Measurements from ENCODE around the gene ZNF396.
A peak's percentile ranks its signal among the peaks of the same experiment; 100 is the strongest.

ZNF396 gene

DNA sequence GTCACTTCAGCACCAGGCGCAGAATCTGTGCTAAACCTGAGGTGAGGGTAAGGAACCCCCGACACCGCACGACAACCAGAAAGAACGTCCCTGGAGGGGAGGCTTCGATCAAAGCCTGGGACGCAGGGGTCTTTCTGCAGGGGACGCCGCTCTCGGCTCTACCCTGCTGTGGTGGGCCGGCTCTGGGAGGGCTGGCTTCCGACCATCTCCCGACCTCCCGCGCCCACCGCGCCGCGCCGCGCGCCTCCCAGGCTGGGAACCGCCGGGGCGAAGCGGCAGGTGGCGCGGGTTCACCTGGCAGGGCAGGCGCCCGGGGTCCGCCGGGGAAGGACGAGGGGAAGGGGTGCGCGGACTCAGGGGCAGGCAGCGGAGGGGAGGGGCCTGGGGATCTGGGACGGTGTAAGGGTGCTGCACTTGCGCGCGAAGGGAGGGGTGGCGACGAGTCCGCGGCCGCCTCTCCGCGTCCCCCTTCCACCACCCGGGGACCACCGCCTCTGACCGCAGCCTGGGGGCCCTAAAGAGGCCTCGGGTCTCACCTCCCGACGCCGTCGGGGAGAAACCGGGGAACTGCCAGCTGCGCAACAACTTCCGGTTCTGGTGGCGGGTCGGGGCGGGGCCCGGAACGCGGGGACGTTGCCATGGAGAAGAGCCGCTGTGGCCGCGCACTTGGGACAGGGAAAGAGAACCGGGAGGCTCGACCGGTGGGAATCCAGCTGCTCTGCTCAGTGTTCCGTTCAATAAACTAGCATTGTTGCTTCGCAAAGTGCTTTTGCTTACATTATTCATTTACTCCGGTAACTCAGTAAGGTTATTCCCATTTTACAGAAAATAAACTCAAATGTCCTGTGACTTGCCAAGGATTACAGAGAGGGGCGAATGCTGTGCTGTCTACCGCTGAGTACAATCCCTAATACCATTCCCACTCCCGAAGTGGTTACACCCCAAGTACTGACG is at the start of gene ZNF396:
ZNF396 (minus strand) TSS at position 596 of the 954 bp plus-strand sequence. CDS start 3,045 bp downstream, outside the sequence.
- peaks cover 14% of the 10 kb centered on the region for H3K4me1 Mint-ChIP-seq
- H3K4me3 Mint-ChIP-seq = peak within 1 kb of the TSS; percentile 80
- H3K27me3 Mint-ChIP-seq = peaks cover 24% of the 10 kb centered on the region
- H3K9me3 Mint-ChIP-seq = no peaks in the 10 kb centered on the region
- CTCF ChIA-PET = no interaction called here
- H3K27ac Mint-ChIP-seq = no peak within 1 kb of the TSS
- peak; percentile 82 for DNase-seq
- H3K36me3 Mint-ChIP-seq = no peaks in the 10 kb centered on the region

GRCh38 chr18:35426786-35427185 is 49.6 kb upstream of the ZNF396 start:
- Mint-ChIP-seq H3K4me3 (no peak overlapping the region), H3K4me1 (no peaks in the 10 kb centered on the region), H3K36me3 (no peaks in the 10 kb centered on the region), H3K9me3 (no peaks in the 10 kb centered on the region), H3K27ac (no peak overlapping the region), H3K27me3 (no peaks in the 10 kb centered on the region)
- no peak for DNase-seq
- CTCF ChIA-PET = no interaction called here

- no peaks in the 10 kb centered on the region for H3K9me3 Mint-ChIP-seq
- no peak overlapping the region for H3K27ac Mint-ChIP-seq
- no peaks in the 10 kb centered on the region for H3K36me3 Mint-ChIP-seq
- H3K4me3 Mint-ChIP-seq = no peak overlapping the region
- no peaks in the 10 kb centered on the region for H3K27me3 Mint-ChIP-seq
- DNase-seq = no peak
- no peaks in the 10 kb centered on the region for H3K4me1 Mint-ChIP-seq
- CTCF ChIA-PET = no interaction called here
These were observed 47.2 kb upstream of the ZNF396 start for GRCh38 chr18:35424356-35424755.

- H3K4me3 Mint-ChIP-seq = no peak overlapping the region
- H3K4me1 Mint-ChIP-seq = no peaks in the 10 kb centered on the region
- H3K9me3 Mint-ChIP-seq = peaks cover 3% of the 10 kb centered on the region
- CTCF ChIA-PET = interaction anchor here (0.7 kb wide), 1 partner anchor 22 kb away, joined by 3 read pairs; no protein-coding TSS in a partner anchor
- no peaks in the 10 kb centered on the region for H3K27me3 Mint-ChIP-seq
- no peak for DNase-seq
- H3K36me3 Mint-ChIP-seq = no peaks in the 10 kb centered on the region
- H3K27ac Mint-ChIP-seq = no peak overlapping the region
These were observed 45.1 kb upstream of the ZNF396 start for GRCh38 chr18:35422237-35422636.

- no peak for DNase-seq
- Mint-ChIP-seq H3K4me1 (peaks cover 17% of the 10 kb centered on the region), H3K4me3 (no peak overlapping the region), H3K27me3 (no peaks in the 10 kb centered on the region), H3K36me3 (no peaks in the 10 kb centered on the region), H3K9me3 (peaks cover 6% of the 10 kb centered on the region), H3K27ac (no peak overlapping the region)
- CTCF ChIA-PET = no interaction called here
These were observed 41.5 kb upstream of the ZNF396 start for GRCh38 chr18:35418610-35419009.

DNA sequence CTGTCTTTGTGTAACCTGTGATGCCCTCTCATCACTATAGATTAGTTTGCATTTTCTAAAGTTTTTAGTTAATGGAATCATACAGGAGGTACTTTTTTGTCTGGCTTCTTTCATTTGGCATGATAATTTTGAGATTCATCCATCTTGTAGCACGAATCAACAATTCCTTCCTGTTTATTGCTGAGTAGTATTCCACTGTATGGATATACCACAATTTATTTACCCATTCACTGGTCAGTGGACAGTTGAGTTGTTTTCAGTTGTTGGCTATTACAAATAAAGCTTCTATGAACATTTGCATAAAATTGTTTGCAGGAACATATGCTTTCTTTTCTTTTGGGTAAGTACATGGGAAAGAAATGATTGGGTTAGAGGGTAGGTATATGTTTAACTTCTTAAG is 40.1 kb upstream of the ZNF396 start:
- CTCF ChIA-PET = interaction anchor here (0.8 kb wide), 1 partner anchor 339 kb away, joined by 3 read pairs; no protein-coding TSS in a partner anchor

GRCh38 chr18:35415511-35416073 is 38.5 kb upstream of the ZNF396 start:
- peaks cover 31% of the 10 kb centered on the region for H3K4me1 Mint-ChIP-seq
- H3K36me3 Mint-ChIP-seq = no peaks in the 10 kb centered on the region
- no peaks in the 10 kb centered on the region for H3K27me3 Mint-ChIP-seq
- no peak overlapping the region for H3K4me3 Mint-ChIP-seq
- CTCF ChIA-PET = no interaction called here
- no peak overlapping the region for H3K27ac Mint-ChIP-seq
- H3K9me3 Mint-ChIP-seq = peaks cover 6% of the 10 kb centered on the region
- DNase-seq = no peak

More for the DNA sequence above, 40.1 kb upstream of the ZNF396 start:
- Mint-ChIP-seq H3K27ac (no peak overlapping the region), H3K27me3 (no peaks in the 10 kb centered on the region), H3K36me3 (no peaks in the 10 kb centered on the region), H3K4me3 (no peak overlapping the region), H3K4me1 (peaks cover 27% of the 10 kb centered on the region), H3K9me3 (peaks cover 6% of the 10 kb centered on the region)
- DNase-seq = no peak

GRCh38 chr18:35413163-35413511 is 36.0 kb upstream of the ZNF396 start:
- H3K4me1 Mint-ChIP-seq = peaks cover 42% of the 10 kb centered on the region
- CTCF ChIA-PET = interaction anchor here (0.9 kb wide), 1 partner anchor 27 kb away, joined by 3 read pairs; no protein-coding TSS in a partner anchor
- H3K27ac Mint-ChIP-seq = no peak overlapping the region
- DNase-seq = no peak
- H3K4me3 Mint-ChIP-seq = no peak overlapping the region
- no peaks in the 10 kb centered on the region for H3K27me3 Mint-ChIP-seq
- H3K9me3 Mint-ChIP-seq = peaks cover 6% of the 10 kb centered on the region
- H3K36me3 Mint-ChIP-seq = no peaks in the 10 kb centered on the region

- Mint-ChIP-seq H3K4me3 (no peak overlapping the region), H3K27ac (no peak overlapping the region), H3K4me1 (peaks cover 42% of the 10 kb centered on the region), H3K27me3 (no peaks in the 10 kb centered on the region), H3K9me3 (no peaks in the 10 kb centered on the region), H3K36me3 (no peaks in the 10 kb centered on the region)
- CTCF ChIA-PET = no interaction called here
- no peak for DNase-seq
These were observed 34.7 kb upstream of the ZNF396 start for GRCh38 chr18:35411625-35412351.

GRCh38 chr18:35410561-35410960 is 33.4 kb upstream of the ZNF396 start:
- H3K27me3 Mint-ChIP-seq = no peaks in the 10 kb centered on the region
- no peak overlapping the region for H3K27ac Mint-ChIP-seq
- H3K4me1 Mint-ChIP-seq = peaks cover 35% of the 10 kb centered on the region
- H3K36me3 Mint-ChIP-seq = no peaks in the 10 kb centered on the region
- no peak for DNase-seq
- H3K9me3 Mint-ChIP-seq = no peaks in the 10 kb centered on the region
- CTCF ChIA-PET = interaction anchor here (0.7 to 1.3 kb wide), 4 partner anchors 10 to 1400 kb away, joined by 3 to 4 read pairs (median 3); no protein-coding TSS in a partner anchor
- H3K4me3 Mint-ChIP-seq = no peak overlapping the region

- Mint-ChIP-seq H3K9me3 (no peaks in the 10 kb centered on the region), H3K27me3 (no peaks in the 10 kb centered on the region), H3K4me1 (peaks cover 28% of the 10 kb centered on the region), H3K27ac (no peak overlapping the region), H3K4me3 (no peak overlapping the region), H3K36me3 (no peaks in the 10 kb centered on the region)
- CTCF ChIA-PET = interaction anchor here (1.1 to 1.3 kb wide), 3 partner anchors 9 to 167 kb away, joined by 3 to 4 read pairs (median 3); no protein-coding TSS in a partner anchor
- no peak for DNase-seq
These were observed 32.8 kb upstream of the ZNF396 start for GRCh38 chr18:35409911-35410310.

DNA sequence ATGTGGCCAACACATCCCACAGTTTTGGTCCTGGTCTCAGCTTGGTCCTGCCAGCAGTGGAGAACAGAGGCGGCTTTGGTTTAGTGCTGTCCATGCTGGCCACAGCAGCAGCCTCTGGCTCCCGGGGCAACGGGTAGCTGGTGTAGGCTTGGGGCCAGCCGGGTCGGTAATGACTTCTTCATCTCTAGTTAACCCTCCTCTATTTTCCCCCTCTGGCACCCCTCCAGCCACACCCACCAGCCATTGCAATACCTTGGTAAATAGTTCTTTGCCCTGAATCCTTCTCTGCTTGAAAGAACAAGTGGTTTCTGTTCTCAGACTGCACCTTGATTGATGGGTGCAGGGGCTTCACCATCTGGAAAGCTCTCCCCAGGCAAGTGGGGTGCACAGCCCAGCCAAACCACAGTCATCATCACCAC is 31.7 kb upstream of the ZNF396 start:
- Mint-ChIP-seq H3K27me3 (no peaks in the 10 kb centered on the region), H3K36me3 (no peaks in the 10 kb centered on the region), H3K27ac (no peak overlapping the region), H3K9me3 (no peaks in the 10 kb centered on the region), H3K4me1 (peaks cover 25% of the 10 kb centered on the region), H3K4me3 (no peak overlapping the region)
- CTCF ChIA-PET = interaction anchor here (1.2 to 2.2 kb wide), 2 partner anchors 9 to 171 kb away, joined by 3 to 5 read pairs; no protein-coding TSS in a partner anchor
- no peak for DNase-seq

GRCh38 chr18:35407871-35408481 is 30.8 kb upstream of the ZNF396 start:
- CTCF ChIA-PET = interaction anchor here (0.6 to 2.2 kb wide), 7 partner anchors 8 to 530 kb away, joined by 3 to 6 read pairs (median 3); no protein-coding TSS in a partner anchor
- Mint-ChIP-seq H3K4me1 (peaks cover 23% of the 10 kb centered on the region), H3K4me3 (no peak overlapping the region), H3K36me3 (no peaks in the 10 kb centered on the region), H3K27ac (no peak overlapping the region), H3K9me3 (no peaks in the 10 kb centered on the region), H3K27me3 (no peaks in the 10 kb centered on the region)
- DNase-seq = peak; percentile 49

GRCh38 chr18:35406666-35407065 is 29.5 kb upstream of the ZNF396 start:
- Mint-ChIP-seq H3K36me3 (no peaks in the 10 kb centered on the region), H3K27ac (no peak overlapping the region), H3K27me3 (peaks cover 5% of the 10 kb centered on the region), H3K4me1 (peaks cover 13% of the 10 kb centered on the region), H3K4me3 (no peak overlapping the region), H3K9me3 (no peaks in the 10 kb centered on the region)
- no peak for DNase-seq
- CTCF ChIA-PET = no interaction called here
